Vagina (tissue), 2 donors: Measurements from ENCODE around the gene ADD1. TPM values are rescaled to one million over a fixed set of nuclear protein-coding genes. Genes with fewer than 3 reads are reported as not detected.

ENCODE experiments used
- DNase-seq, 2 donors: peaks; one replicate each; pipeline ENCODE4 v3.0.0-alpha.2; 2017; ENCODE audit errors: extremely low spot score in 2 of 2
- H3K27ac ChIP-seq: fragments of 200-600 bp; sonication (generic); one replicate; pipeline ENCODE4 v1.5.1; 2019
- H3K27me3 ChIP-seq: fragments of 200-600 bp; sonication (generic); one replicate; pipeline ENCODE4 v1.5.1; 2019
- H3K36me3 ChIP-seq, 2 donors: fragments of 200-600 bp; sonication (generic); one replicate each; pipeline ENCODE4 v1.5.1; 2017 to 2019
- H3K4me1 ChIP-seq: fragments of 200-600 bp; sonication (generic); one replicate; pipeline ENCODE4 v1.5.1; 2019
- H3K4me3 ChIP-seq, 2 donors: fragments of 200-600 bp; sonication (generic); 1 replicate in 1 of 2; 2 replicates in 1 of 2; pipeline ENCODE4 v1.5.1; 2016 to 2019
- H3K9me3 ChIP-seq: fragments of 200-600 bp; sonication (generic); one replicate; pipeline ENCODE4 v1.5.1; 2019
- POLR2A ChIP-seq, 2 donors: fragments of 450-650 bp; IDR thresholded peaks; one replicate each; pipeline ENCODE4 v1.6.1; 2017; ENCODE audit warnings: antibody characterized with exemption in 2 of 2, mild to moderate bottlenecking in 2 of 2, moderate library complexity in 2 of 2
- POLR2AphosphoS5 ChIP-seq, 2 donors: sonication (generic); formaldehyde crosslinking; IDR thresholded peaks; one replicate each; pipeline ENCODE4 v1.9.0; 2017; ENCODE audit warnings: antibody characterized with exemption in 2 of 2, mild to moderate bottlenecking in 2 of 2, low read depth in 1 of 2; ENCODE audit not compliant: insufficient read depth in 1 of 2
- intact Hi-C: fragments of 100-400 bp; cut with DNase I; formaldehyde crosslinking; loops from one replicate; pipeline ENCODE4 v1.15.1; 2023
- total RNA-seq: library from RNA; depleted of rRNA; stranded (reverse); fragments of >200 nt; gene quantifications from one replicate; pipeline ENCODE4 v1.2.3, GENCODE V29; 2016
- TF ChIP-seq, protein P1 (sequence below), 3 experiments: fragments of 450-650 bp in 2 of 3; fragments of 200-600 bp in 1 of 3; sonication (generic) in 1 of 3; IDR thresholded peaks; one replicate each; pipeline ENCODE4 v1.5.1; 2017 to 2019; ENCODE audit warnings: antibody characterized with exemption in 3 of 3, mild to moderate bottlenecking in 2 of 3, moderate library complexity in 2 of 3

Gene ADD1
- total RNA-seq, 1 donor from 2014 or later: 228 TPM

- Histone ChIP-seq H3K36me3 (peaks cover 0 to 5% of the 10 kb centered on the region in 2 donors), H3K9me3 (no peaks in the 10 kb centered on the region), H3K4me3 (no peak overlapping the region), H3K4me1 (peaks cover 80% of the 10 kb centered on the region), H3K27me3 (no peaks in the 10 kb centered on the region), H3K27ac (no peak overlapping the region)
- intact Hi-C loops: no loop called here
- no peak for DNase-seq
- TF ChIP-seq, protein P1, sequence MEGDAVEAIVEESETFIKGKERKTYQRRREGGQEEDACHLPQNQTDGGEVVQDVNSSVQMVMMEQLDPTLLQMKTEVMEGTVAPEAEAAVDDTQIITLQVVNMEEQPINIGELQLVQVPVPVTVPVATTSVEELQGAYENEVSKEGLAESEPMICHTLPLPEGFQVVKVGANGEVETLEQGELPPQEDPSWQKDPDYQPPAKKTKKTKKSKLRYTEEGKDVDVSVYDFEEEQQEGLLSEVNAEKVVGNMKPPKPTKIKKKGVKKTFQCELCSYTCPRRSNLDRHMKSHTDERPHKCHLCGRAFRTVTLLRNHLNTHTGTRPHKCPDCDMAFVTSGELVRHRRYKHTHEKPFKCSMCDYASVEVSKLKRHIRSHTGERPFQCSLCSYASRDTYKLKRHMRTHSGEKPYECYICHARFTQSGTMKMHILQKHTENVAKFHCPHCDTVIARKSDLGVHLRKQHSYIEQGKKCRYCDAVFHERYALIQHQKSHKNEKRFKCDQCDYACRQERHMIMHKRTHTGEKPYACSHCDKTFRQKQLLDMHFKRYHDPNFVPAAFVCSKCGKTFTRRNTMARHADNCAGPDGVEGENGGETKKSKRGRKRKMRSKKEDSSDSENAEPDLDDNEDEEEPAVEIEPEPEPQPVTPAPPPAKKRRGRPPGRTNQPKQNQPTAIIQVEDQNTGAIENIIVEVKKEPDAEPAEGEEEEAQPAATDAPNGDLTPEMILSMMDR (IDR thresholded peaks at IDR 0.05): no peak
- TF ChIP-seq POLR2A (IDR thresholded peaks at IDR 0.05) (no peak), POLR2AphosphoS5 (IDR thresholded peaks at IDR 0.05; ENCODE audit: insufficient read depth in 1 of 2, low read depth in 1 of 2) (no peak)
Observed at GRCh38 chr4:2859514-2859913, 15.9 kb downstream of the ADD1 start.

DNA sequence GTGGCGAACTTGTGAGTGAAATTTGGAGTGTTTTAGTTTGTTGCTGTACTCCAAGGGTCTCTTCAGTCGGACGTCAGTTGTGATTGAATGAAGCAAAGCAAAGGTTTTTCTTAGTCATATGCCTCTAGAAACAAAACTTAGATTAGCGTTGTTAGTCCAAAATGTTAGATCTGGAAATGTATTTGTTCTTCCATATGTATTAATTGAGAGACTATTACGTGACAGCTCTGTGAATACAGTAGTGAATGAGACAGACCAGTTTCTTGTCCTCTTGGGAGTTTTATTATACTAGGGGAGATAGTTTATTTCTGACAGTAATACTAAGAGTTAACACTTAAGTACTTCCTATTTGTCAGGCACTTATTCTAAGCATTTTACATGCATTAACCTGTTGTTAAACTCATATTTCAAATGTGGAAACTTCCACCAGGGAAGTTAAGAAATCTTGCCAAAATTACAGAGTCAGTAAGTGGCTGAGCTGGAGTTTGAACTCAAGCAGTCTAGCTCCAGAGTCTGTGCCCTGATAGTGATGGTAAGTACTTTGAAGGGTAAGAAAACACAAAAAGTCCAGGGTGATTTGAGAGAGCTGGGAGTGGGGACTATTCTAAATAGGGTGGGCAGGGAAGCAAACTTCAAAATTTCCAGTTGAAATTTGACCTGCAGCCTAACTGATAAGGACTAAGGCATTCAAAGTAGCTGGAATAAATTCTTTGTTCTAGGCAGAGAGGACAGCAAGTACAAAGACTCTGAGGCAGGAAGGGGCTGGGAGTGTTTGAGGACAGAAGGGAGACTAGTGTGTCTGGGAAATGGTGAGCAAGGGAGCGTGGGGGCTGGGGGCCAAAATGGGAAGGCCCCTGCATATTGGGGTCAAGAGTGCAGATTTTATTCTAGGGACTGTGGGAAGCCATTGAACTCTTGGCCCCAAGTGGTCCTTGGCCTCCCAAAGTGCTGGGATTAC is 17.0 kb downstream of the ADD1 start:
- no peak overlapping the region for H3K4me3 ChIP-seq
- H3K27ac ChIP-seq: no peak overlapping the region
- peak in 1 of 2 donors; percentile 19 for TF ChIP-seq POLR2AphosphoS5 (IDR thresholded peaks at IDR 0.05; ENCODE audit: insufficient read depth in 1 of 2, low read depth in 1 of 2)
- TF ChIP-seq, protein P1 (IDR thresholded peaks at IDR 0.05): no peak
- peaks cover 83% of the 10 kb centered on the region for H3K4me1 ChIP-seq
- intact Hi-C loops: no loop called here
- no peaks in the 10 kb centered on the region for H3K36me3 ChIP-seq
- DNase-seq: no peak
- no peaks in the 10 kb centered on the region for H3K27me3 ChIP-seq
- H3K9me3 ChIP-seq: no peaks in the 10 kb centered on the region

DNA sequence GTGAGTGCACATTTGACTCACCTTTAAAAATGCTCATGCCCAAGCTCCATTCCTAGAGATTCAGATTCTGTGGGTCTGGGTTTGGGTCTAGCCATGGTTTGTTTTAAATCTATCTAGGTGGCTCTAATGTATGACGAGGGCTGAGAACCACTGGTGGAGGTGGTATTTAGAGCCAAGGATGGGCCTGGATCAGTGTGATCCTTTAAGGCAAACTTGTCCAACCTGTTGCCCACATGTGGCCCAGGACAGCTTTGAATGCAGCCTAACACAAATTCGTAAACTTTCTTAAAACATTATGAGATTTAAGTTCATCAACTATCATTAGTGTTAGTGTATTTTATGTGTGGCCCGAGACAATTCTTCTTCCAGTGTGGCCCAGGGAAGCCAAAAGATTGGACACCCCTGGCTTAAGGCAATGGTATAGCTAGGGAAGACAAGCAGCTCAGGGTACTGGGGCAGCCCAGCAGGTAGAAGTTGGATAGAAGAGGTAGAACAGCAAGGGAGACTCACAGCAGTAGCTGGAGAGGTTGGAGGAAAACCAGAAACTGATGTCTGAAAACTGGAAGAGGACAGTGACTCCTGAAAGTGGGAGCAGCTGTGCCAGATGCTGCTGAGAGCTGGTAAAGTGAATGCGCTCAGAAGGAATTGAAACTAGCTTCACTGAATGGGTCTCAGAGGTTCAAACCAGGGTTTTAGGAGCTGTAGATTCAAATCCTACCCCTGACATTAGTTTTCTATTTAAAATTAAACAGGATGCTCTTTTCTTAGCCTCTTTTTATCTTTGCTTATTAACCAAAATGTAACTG is 18.2 kb downstream of the ADD1 start:
- TF ChIP-seq, protein P1 (IDR thresholded peaks at IDR 0.05): no peak
- TF ChIP-seq POLR2A (IDR thresholded peaks at IDR 0.05) (no peak), POLR2AphosphoS5 (IDR thresholded peaks at IDR 0.05; ENCODE audit: insufficient read depth in 1 of 2, low read depth in 1 of 2) (no peak)
- Histone ChIP-seq H3K36me3 (no peaks in the 10 kb centered on the region), H3K27me3 (no peaks in the 10 kb centered on the region), H3K4me3 (no peak overlapping the region), H3K4me1 (peaks cover 89% of the 10 kb centered on the region), H3K9me3 (no peaks in the 10 kb centered on the region), H3K27ac (peak overlapping the region; percentile 3)
- intact Hi-C loops: no loop called here
- DNase-seq: no peak

GRCh38 chr4:2862528-2862927 is 18.9 kb downstream of the ADD1 start:
- Histone ChIP-seq H3K4me1 (peaks cover 92% of the 10 kb centered on the region), H3K9me3 (no peaks in the 10 kb centered on the region), H3K36me3 (no peaks in the 10 kb centered on the region), H3K27ac (peak overlapping the region; percentile 3), H3K4me3 (no peak overlapping the region), H3K27me3 (no peaks in the 10 kb centered on the region)
- TF ChIP-seq POLR2A (IDR thresholded peaks at IDR 0.05) (no peak), POLR2AphosphoS5 (IDR thresholded peaks at IDR 0.05; ENCODE audit: insufficient read depth in 1 of 2, low read depth in 1 of 2) (no peak)
- TF ChIP-seq, protein P1 (IDR thresholded peaks at IDR 0.05): no peak
- DNase-seq: no peak
- intact Hi-C loops: no loop called here
